Vagina (tissue), 2 donors: ENCODE measurements around the gene PGM2L1. TPM values are rescaled to one million over a fixed set of nuclear protein-coding genes. Genes with fewer than 3 reads are reported as not detected.
A peak's percentile ranks its signal among the peaks of the same experiment; 100 is the strongest.

ENCODE experiments used
- DNase-seq, 2 donors: peaks; one replicate each; pipeline ENCODE4 v3.0.0-alpha.2; 2017; ENCODE audit errors: extremely low spot score in 2 of 2
- H3K27ac ChIP-seq: fragments of 200-600 bp; sonication (generic); one replicate; pipeline ENCODE4 v1.5.1; 2019
- H3K27me3 ChIP-seq: fragments of 200-600 bp; sonication (generic); one replicate; pipeline ENCODE4 v1.5.1; 2019
- H3K36me3 ChIP-seq, 2 donors: fragments of 200-600 bp; sonication (generic); one replicate each; pipeline ENCODE4 v1.5.1; 2017 to 2019
- H3K4me1 ChIP-seq: fragments of 200-600 bp; sonication (generic); one replicate; pipeline ENCODE4 v1.5.1; 2019
- H3K4me3 ChIP-seq, 2 donors: fragments of 200-600 bp; sonication (generic); 1 replicate in 1 of 2; 2 replicates in 1 of 2; pipeline ENCODE4 v1.5.1; 2016 to 2019
- H3K9me3 ChIP-seq: fragments of 200-600 bp; sonication (generic); one replicate; pipeline ENCODE4 v1.5.1; 2019
- POLR2A ChIP-seq, 2 donors: fragments of 450-650 bp; IDR thresholded peaks; one replicate each; pipeline ENCODE4 v1.6.1; 2017; ENCODE audit warnings: antibody characterized with exemption in 2 of 2, mild to moderate bottlenecking in 2 of 2, moderate library complexity in 2 of 2
- POLR2AphosphoS5 ChIP-seq, 2 donors: sonication (generic); formaldehyde crosslinking; IDR thresholded peaks; one replicate each; pipeline ENCODE4 v1.9.0; 2017; ENCODE audit warnings: antibody characterized with exemption in 2 of 2, mild to moderate bottlenecking in 2 of 2, low read depth in 1 of 2; ENCODE audit not compliant: insufficient read depth in 1 of 2
- intact Hi-C: fragments of 100-400 bp; cut with DNase I; formaldehyde crosslinking; loops from one replicate; pipeline ENCODE4 v1.15.1; 2023
- total RNA-seq: library from RNA; depleted of rRNA; stranded (reverse); fragments of >200 nt; gene quantifications from one replicate; pipeline ENCODE4 v1.2.3, GENCODE V29; 2016
- TF ChIP-seq, protein P1 (sequence below), 3 experiments: fragments of 450-650 bp in 2 of 3; fragments of 200-600 bp in 1 of 3; sonication (generic) in 1 of 3; IDR thresholded peaks; one replicate each; pipeline ENCODE4 v1.5.1; 2017 to 2019; ENCODE audit warnings: antibody characterized with exemption in 3 of 3, mild to moderate bottlenecking in 2 of 3, moderate library complexity in 2 of 3

Gene PGM2L1
- total RNA-seq, 1 donor from 2014 or later = 10.6 TPM

DNA sequence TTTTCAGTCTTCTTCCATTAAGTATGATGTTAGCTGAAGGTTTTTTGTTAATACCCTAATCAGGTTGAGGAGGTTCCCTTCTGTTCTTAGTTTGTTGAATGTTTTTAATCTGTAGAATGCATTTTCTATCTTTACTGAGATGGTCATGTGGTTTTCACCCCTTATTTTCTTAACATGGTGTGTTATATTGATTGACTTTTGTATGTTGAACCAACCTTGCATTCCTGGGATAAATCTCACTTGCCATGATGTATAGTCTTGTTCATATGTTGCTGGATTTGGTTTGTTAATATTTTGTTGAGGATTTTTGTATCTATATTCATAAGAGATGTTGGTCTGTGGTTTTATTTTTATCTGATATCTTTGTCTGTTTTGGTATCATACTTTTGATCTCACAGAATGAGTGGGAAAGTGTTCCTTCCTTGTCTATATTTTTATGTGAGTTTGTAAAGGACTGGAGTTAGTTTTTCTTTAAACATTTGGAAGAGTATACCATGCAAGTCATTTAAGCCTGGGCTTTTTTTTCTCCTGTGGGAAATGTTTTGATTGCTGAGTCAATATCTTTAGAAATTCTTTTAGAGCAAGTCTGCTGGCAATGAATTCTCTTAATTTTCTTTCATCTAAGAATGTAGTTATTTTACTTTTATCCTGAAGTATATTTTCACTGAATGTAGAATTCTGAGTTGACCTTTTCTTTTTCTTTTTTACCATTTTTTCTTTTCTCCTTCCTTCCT, 81.3 kb downstream of the PGM2L1 start:
- H3K36me3 ChIP-seq = no peaks in the 10 kb centered on the region
- no peak overlapping the region for H3K27ac ChIP-seq
- DNase-seq = no peak
- TF ChIP-seq POLR2A (IDR thresholded peaks at IDR 0.05) (no peak), POLR2AphosphoS5 (IDR thresholded peaks at IDR 0.05; ENCODE audit: insufficient read depth in 1 of 2, low read depth in 1 of 2) (no peak)
- TF ChIP-seq, protein P1, sequence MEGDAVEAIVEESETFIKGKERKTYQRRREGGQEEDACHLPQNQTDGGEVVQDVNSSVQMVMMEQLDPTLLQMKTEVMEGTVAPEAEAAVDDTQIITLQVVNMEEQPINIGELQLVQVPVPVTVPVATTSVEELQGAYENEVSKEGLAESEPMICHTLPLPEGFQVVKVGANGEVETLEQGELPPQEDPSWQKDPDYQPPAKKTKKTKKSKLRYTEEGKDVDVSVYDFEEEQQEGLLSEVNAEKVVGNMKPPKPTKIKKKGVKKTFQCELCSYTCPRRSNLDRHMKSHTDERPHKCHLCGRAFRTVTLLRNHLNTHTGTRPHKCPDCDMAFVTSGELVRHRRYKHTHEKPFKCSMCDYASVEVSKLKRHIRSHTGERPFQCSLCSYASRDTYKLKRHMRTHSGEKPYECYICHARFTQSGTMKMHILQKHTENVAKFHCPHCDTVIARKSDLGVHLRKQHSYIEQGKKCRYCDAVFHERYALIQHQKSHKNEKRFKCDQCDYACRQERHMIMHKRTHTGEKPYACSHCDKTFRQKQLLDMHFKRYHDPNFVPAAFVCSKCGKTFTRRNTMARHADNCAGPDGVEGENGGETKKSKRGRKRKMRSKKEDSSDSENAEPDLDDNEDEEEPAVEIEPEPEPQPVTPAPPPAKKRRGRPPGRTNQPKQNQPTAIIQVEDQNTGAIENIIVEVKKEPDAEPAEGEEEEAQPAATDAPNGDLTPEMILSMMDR (IDR thresholded peaks at IDR 0.05) = no peak
- peaks cover 14% of the 10 kb centered on the region for H3K4me1 ChIP-seq
- peaks cover 7% of the 10 kb centered on the region for H3K9me3 ChIP-seq
- no peak overlapping the region for H3K4me3 ChIP-seq
- H3K27me3 ChIP-seq = no peaks in the 10 kb centered on the region
- intact Hi-C loops = no loop called here

DNA sequence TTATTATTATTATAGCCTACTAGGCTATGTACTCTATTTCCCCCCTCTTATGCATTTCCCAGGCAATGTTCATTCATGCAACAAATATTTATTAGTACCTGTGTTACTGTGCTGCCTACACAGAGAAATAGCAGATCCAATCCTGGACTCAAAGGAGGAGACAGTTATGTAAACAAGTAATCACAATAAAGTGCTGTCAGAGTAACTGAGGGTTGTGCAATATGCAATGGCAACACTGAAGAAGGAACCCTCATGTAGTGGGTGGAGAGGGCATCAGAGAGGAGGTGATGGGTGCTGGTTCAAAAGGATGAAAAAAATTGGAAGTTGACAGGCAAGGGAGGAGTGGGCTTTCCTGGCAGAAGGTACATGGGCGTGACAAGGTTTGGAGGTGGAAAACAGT, 85.9 kb downstream of the PGM2L1 start:
- DNase-seq = no peak
- no peaks in the 10 kb centered on the region for H3K36me3 ChIP-seq
- H3K4me1 ChIP-seq = peaks cover 10% of the 10 kb centered on the region
- H3K4me3 ChIP-seq = no peak overlapping the region
- TF ChIP-seq, protein P1 (IDR thresholded peaks at IDR 0.05) = no peak
- no peak for TF ChIP-seq POLR2A (IDR thresholded peaks at IDR 0.05)
- no peak for TF ChIP-seq POLR2AphosphoS5 (IDR thresholded peaks at IDR 0.05; ENCODE audit: insufficient read depth in 1 of 2, low read depth in 1 of 2)
- H3K27me3 ChIP-seq = no peaks in the 10 kb centered on the region
- intact Hi-C loops = no loop called here
- peaks cover 7% of the 10 kb centered on the region for H3K9me3 ChIP-seq
- no peak overlapping the region for H3K27ac ChIP-seq

DNA sequence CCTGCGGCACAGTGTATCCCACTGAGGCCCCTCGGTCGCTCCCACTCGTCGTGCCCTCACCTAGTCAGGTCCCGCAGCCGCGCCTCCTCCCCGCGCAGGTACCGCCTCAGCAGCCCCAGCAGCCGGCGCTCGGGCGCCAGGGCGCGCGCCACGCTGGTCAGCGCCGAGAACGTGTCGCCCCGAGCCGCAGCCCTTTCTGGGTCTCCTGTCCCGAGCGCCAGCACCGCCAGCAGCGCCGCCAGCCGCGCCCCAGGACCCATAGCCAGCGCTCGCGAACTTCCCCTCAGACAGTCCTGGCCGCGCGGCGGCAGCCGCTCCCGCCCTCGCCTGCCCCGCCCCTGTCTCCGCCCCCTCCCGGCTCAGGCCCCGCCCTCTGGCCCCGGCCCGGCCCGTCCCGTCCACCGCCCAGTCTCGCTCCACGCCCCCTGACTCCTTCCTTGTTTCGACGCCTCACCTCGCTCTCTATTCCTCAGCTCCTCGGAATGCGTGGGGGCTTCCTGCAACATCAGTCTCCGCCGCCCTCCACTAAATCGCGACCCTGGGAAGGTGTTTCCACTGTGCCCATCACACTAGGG, 86.8 kb downstream of the PGM2L1 start, which contains the start of gene P4HA3:
TSS of gene P4HA3 (minus strand) at position 289 of the 575 bp plus-strand sequence. CDS start at position 260, 29 bp downstream.
- H3K27ac ChIP-seq = no peak within 1 kb of the TSS
- peak within 1 kb of the TSS; percentile 43 to 65 for H3K4me3 ChIP-seq
- intact Hi-C loops = no loop called here
- no peaks in the 10 kb centered on the region for H3K36me3 ChIP-seq
- peaks cover 10% of the 10 kb centered on the region for H3K4me1 ChIP-seq
- TF ChIP-seq, protein P1 (IDR thresholded peaks at IDR 0.05) = no peak
- TF ChIP-seq POLR2A (IDR thresholded peaks at IDR 0.05) = peak in 1 of 2 donors; percentile 22
- H3K9me3 ChIP-seq = peaks cover under 1% of the 10 kb centered on the region
- H3K27me3 ChIP-seq = no peaks in the 10 kb centered on the region
- no peak for DNase-seq

DNA sequence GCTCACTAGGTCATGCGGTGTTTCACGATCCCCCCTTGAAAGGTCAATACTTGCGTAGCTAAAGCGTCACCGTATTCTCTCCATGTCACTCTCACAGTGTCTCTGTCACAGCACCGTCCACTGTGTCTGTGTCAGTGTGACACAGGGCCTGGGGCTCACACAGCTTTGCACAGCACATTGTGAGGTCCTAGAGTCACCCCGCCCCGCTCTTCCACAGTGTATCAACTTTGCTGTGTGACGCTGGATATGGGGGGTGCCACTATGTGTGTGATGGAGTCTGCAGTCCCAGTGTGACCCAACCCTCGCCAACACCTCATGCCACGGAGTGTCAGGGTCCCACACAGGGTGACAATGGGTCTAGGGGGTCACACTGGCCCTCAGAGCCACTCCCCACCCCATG, 87.4 kb downstream of the PGM2L1 start:
- intact Hi-C loops = no loop called here
- H3K27ac ChIP-seq = no peak overlapping the region
- TF ChIP-seq POLR2A (IDR thresholded peaks at IDR 0.05) = no peak

DNA sequence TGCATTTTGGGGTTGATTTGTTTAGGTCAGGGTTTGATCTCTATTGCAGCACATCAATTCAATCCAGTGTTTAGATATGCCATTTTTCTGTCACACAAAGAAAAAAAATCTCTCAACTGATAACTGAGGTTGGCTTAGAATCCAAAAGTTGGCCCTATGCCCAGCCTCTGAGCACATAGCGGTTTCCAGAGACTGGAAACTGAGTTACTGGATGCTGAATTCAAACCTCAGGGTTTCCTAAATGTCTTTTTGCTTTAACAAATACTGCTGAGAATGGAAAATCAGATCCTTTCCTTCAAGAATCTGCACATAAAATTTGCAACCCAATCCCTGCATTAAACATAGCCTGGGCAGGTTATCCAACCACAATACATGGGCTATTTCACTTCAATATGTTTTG, 90.8 kb downstream of the PGM2L1 start:
- H3K9me3 ChIP-seq = no peaks in the 10 kb centered on the region
- no peak overlapping the region for H3K27ac ChIP-seq
- intact Hi-C loops = no loop called here
- no peaks in the 10 kb centered on the region for H3K27me3 ChIP-seq
- no peaks in the 10 kb centered on the region for H3K36me3 ChIP-seq
- peaks cover 10% of the 10 kb centered on the region for H3K4me1 ChIP-seq
- H3K4me3 ChIP-seq = no peak overlapping the region
- TF ChIP-seq POLR2A (IDR thresholded peaks at IDR 0.05) = no peak
- TF ChIP-seq, protein P1 (IDR thresholded peaks at IDR 0.05) = no peak
- no peak for TF ChIP-seq POLR2AphosphoS5 (IDR thresholded peaks at IDR 0.05; ENCODE audit: insufficient read depth in 1 of 2, low read depth in 1 of 2)
- no peak for DNase-seq

More for the DNA sequence above, 87.4 kb downstream of the PGM2L1 start:
- Histone ChIP-seq H3K4me3 (peak overlapping the region; percentile 43 to 65), H3K4me1 (peaks cover 10% of the 10 kb centered on the region), H3K9me3 (no peaks in the 10 kb centered on the region), H3K27me3 (no peaks in the 10 kb centered on the region), H3K36me3 (no peaks in the 10 kb centered on the region)
- no peak for DNase-seq
